HuH-7.5 (cell line): Measurements from ENCODE around the gene C15orf40.
"Not testable (repeated sequence)": the region's sequence is repeated elsewhere in the genome, so short reads cannot be mapped to it uniquely, and the experiment has no call there.

Experiments used
- DNase-seq: peaks from one replicate; pipeline ENCODE4 v3.0.0; 2011; ENCODE audit warnings: low spot score

C15orf40 gene

DNA sequence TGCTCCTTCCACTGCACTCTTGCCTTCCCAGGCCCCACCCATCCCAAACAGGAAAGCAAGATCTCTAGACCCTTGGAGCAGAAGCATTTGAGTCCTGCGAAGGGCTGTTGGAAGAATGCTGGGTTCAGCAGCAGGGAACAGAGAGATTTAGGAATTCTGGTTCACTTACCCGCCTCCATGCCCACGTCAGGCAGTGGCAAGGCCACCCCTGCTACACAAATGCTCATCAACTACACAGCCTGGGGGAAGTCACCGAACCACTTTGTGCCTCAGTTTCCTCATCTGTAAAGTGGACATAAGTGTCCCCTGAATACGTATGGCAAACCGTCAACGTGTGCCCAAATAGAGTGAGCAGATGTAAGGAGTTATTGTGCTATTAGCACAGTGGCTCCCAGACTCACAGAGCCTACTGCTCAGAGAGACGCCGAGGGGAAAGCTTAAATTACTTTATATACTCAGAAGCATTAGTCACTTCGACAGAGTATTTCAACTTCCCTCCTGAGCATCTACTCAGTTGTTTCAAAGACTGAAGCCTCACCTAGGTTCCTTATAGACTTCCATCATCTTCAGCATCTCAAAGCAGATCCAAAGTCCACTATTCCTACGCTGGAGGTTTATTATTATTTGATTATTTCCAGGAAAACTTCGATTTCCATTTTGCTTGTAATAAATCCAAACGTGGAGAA, 59.8 kb downstream of the C15orf40 start:
- DNase-seq, result no peak

DNA sequence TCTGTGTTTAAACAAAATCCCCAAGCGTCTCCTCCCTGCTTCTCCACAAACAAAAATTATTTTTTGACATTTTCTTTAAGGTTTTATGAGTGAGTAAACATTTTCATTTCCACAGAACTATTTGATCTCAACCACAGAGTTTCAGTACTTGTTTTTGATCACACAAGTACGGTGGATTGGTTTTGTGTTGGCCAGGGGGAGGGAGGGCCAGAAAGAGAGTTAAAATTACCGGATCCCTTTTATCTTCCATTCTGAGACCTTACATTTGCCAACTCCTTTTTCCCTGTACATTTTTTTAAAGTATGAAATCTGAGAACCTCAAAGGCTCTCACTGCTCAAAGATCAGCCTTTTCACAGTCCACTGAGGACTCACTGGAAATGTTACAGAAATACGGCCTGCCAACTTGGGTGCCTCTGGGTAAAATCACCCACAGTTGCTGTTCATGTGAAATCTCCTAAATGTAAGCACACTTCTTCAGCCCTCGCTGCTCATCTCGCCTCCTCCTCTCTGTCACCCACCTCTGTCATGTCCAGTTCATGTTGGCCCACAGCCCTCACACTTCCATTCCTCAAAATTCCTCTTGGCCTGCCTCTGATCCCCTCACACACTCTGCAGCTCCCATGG, 60.6 kb downstream of the C15orf40 start:
- no peak for DNase-seq

GRCh38 chr15:82950295-82950694, 61.1 kb downstream of the C15orf40 start:
- DNase-seq, result no peak

GRCh38 chr15:82946155-82946701, 65.2 kb downstream of the C15orf40 start:
- DNase-seq, result no peak

DNA sequence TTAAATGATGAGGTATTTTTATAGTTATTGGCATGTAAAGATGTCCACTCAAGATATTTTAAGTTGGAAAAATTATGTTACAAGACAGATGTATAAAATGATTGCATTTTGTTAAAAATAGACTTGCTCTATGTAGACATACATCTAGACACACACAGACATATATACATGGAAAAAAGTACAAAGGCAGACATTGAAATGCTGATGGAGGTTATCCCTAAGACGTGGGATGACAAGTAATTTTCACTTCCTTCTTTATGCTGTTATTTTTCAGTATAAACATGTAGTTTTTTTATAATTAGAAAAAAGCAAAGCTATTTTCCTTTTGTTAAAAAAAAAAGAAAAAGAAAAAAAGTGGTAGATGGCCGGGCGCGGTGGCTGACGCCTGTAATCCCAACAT, 66.1 kb downstream of the C15orf40 start:
- DNase-seq, result no peak

- DNase-seq, result no peak
Measured at GRCh38 chr15:82944821-82945220, 66.6 kb downstream of the C15orf40 start.

DNA sequence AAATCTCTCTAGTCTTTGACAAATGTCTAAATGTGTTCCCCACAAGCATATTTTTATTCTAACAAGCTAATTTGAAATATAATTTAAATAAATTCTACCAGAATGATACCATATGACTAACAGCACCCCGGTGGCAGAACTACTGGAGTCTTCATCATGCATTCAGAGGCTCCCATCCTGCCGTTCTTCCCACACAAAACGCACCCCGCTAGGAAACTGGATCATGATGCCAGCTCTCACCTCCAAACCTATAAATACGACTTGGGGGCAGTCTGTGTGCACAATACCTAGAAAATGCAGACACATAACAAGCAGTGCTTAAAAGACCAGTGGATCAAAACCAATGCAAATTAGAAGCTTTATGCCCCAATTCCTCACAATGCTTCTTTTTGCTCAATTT, 67.4 kb downstream of the C15orf40 start:
- DNase-seq, result no peak

- DNase-seq, result no peak
Measured at GRCh38 chr15:82943176-82943575, 68.3 kb downstream of the C15orf40 start.

GRCh38 chr15:82942691-82943090, 68.7 kb downstream of the C15orf40 start:
- DNase-seq, result no peak

GRCh38 chr15:82939678-82940077, 71.8 kb downstream of the C15orf40 start:
- not testable (repeated sequence) for DNase-seq
